Putamen (tissue), 1 donor: ENCODE measurements around the gene CBLB.
"Not testable (repeated sequence)": the region's sequence is repeated elsewhere in the genome, so short reads cannot be mapped to it uniquely, and the experiment has no call there.

ENCODE experiments used
- DNase-seq: peaks from one replicate; pipeline ENCODE4 v3.0.0-alpha.2; 2016; ENCODE audit warnings: low spot score

Gene CBLB

GRCh38 chr3:105785803-105786202 lies 83.0 kb downstream of the CBLB start:
- DNase-seq: no peak

- no peak for DNase-seq
Observed at GRCh38 chr3:105783631-105784030, 85.2 kb downstream of the CBLB start.

GRCh38 chr3:105781871-105782270 lies 86.9 kb downstream of the CBLB start:
- no peak for DNase-seq

GRCh38 chr3:105780107-105780506 lies 88.7 kb downstream of the CBLB start:
- no peak for DNase-seq

GRCh38 chr3:105775368-105775767 lies 93.4 kb downstream of the CBLB start:
- no peak for DNase-seq

GRCh38 chr3:105774444-105775180 lies 94.2 kb downstream of the CBLB start:
- DNase-seq: no peak

GRCh38 chr3:105773291-105773690 lies 95.5 kb downstream of the CBLB start:
- no peak for DNase-seq

- no peak for DNase-seq
Observed at GRCh38 chr3:105772635-105773034, 96.2 kb downstream of the CBLB start.

- DNase-seq: no peak
Observed at GRCh38 chr3:105771392-105771791, 97.4 kb downstream of the CBLB start.

- DNase-seq: no peak
Observed at GRCh38 chr3:105770410-105770809, 98.4 kb downstream of the CBLB start.

GRCh38 chr3:105767776-105768175 lies 101.0 kb downstream of the CBLB start:
- DNase-seq: no peak

- no peak for DNase-seq
Observed at GRCh38 chr3:105767216-105767615, 101.6 kb downstream of the CBLB start.

GRCh38 chr3:105765308-105765639 lies 103.5 kb downstream of the CBLB start:
- no peak for DNase-seq

- no peak for DNase-seq
Observed at GRCh38 chr3:105764378-105765307, 104.2 kb downstream of the CBLB start.

GRCh38 chr3:105763659-105764036 lies 105.2 kb downstream of the CBLB start:
- DNase-seq: no peak

- DNase-seq: no peak
Observed at GRCh38 chr3:105762749-105763658, 105.8 kb downstream of the CBLB start.

- not testable (repeated sequence) for DNase-seq
Observed at GRCh38 chr3:105762214-105762613, 106.6 kb downstream of the CBLB start.

GRCh38 chr3:105759442-105760078 lies 109.3 kb downstream of the CBLB start:
- DNase-seq: no peak

- DNase-seq: no peak
Observed at GRCh38 chr3:105758451-105758850, 110.4 kb downstream of the CBLB start.

GRCh38 chr3:105755121-105755886 lies 113.5 kb downstream of the CBLB start:
- no peak for DNase-seq
